K562 (cell line): ENCODE measurements around the gene UBR3. TPM values are rescaled to one million over a fixed set of nuclear protein-coding genes. Genes with fewer than 3 reads are reported as not detected.

Experiments used
- CHD7 ChIP-seq: fragments of 200-600 bp; sonication (generic); IDR thresholded peaks from one replicate; pipeline ENCODE4 v1.6.1; 2012; ENCODE audit warnings: mild to moderate bottlenecking, low read depth, low read length, inconsistent platforms
- CXXC5 ChIP-seq: fragments of 250-450 bp; sonication (Bioruptor Pico); IDR thresholded peaks from 2 replicates; pipeline ENCODE4 v1.8.0; 2022; ENCODE audit warnings: inconsistent platforms, mild to moderate bottlenecking, moderate library complexity
- FOXK2 ChIP-seq, 2 experiments: fragments of 450-650 bp; IDR thresholded peaks in 1 of 2; conservative IDR thresholded peaks in 1 of 2; 2 replicates each; pipeline ENCODE4 v1.6.1; 2016; ENCODE audit warnings: low read depth in 2 of 2, mild to moderate bottlenecking in 1 of 2
- GABPA ChIP-seq: fragments of 200-800 bp; sonication (Bioruptor generic); conservative IDR thresholded peaks from 2 replicates; pipeline ENCODE4 v1.6.1; 2016; ENCODE audit warnings: low read depth, missing genetic modification characterization, missing compliant biosample characterization
- HMBOX1 ChIP-seq: sonication (generic); IDR thresholded peaks from 2 replicates; pipeline ENCODE4 v1.6.1; 2016
- MCM3 ChIP-seq: fragments of 450-650 bp; IDR thresholded peaks from 2 replicates; pipeline ENCODE4 v1.6.1; 2016
- NCOA2 ChIP-seq, 2 experiments: fragments of 450-650 bp; IDR thresholded peaks; 2 replicates each; pipeline ENCODE4 v1.6.1; 2018; ENCODE audit warnings: mild to moderate bottlenecking in 2 of 2, moderate library complexity in 1 of 2; ENCODE audit not compliant: partially characterized antibody in 2 of 2
- TCF7 ChIP-seq: sonication (generic); IDR thresholded peaks from 2 replicates; pipeline ENCODE4 v1.6.1; 2016; ENCODE audit warnings: antibody characterized with exemption, borderline replicate concordance
- ZNF146 ChIP-seq: IDR thresholded peaks from one replicate; pipeline ENCODE4 v1.6.1; 2018; ENCODE audit warnings: missing compliant biosample characterization; ENCODE audit not compliant: unreplicated experiment
- ZNF431 ChIP-seq: sonication (generic); formaldehyde crosslinking; IDR thresholded peaks from 2 replicates; pipeline ENCODE4 v1.8.0; 2022; ENCODE audit warnings: mild to moderate bottlenecking, missing genetic modification reagents
- ZNF785 ChIP-seq: fragments of 250-450 bp; sonication (Bioruptor Pico); IDR thresholded peaks from 2 replicates; pipeline ENCODE4 v1.4.0; 2020; ENCODE audit warnings: mild to moderate bottlenecking
- polyA plus RNA-seq, 8 experiments: library from polyadenylated mRNA; depleted of rRNA in 4 of 8; stranded (reverse) in 5 of 8; unstranded in 3 of 8; fragments of >200 nt; fragmentation: Nextera tagmentation in 2 of 8; fragmentation: Illumina TruSeq in 1 of 8; extraction: Ambion mirVana in 2 of 8; extraction: Trizol in 1 of 8; gene quantifications; 2 replicates each; pipeline versions ENCODE4 v1.2.1 to v1.2.3, GENCODE V29; 2011 to 2014; ENCODE audit warnings: inconsistent platforms in 1 of 8, missing spikeins in 1 of 8
- total RNA-seq, 7 experiments: library from RNA; depleted of rRNA in 6 of 7; stranded (reverse); fragments of >200 nt in 6 of 7; fragmentation: Illumina TruSeq in 2 of 7; extraction: Trizol in 2 of 7; gene quantifications; 2 replicates each; pipeline versions ENCODE4 v1.2.1 to v1.2.3, GENCODE V29; 2011 to 2021; ENCODE audit warnings: low replicate concordance in 1 of 7
- TF ChIP-seq, protein P1 (sequence below): fragments of 450-650 bp; IDR thresholded peaks from 2 replicates; pipeline ENCODE4 v1.6.1; 2018; ENCODE audit warnings: mild to moderate bottlenecking, low read depth; ENCODE audit not compliant: partially characterized antibody

UBR3 gene
- total and polyA plus RNA-seq, 9 of the 15 experiments (the other 6 are each of a cell fraction or from before 2014, with no cell fraction given), result 14.4 to 63.5 (median 40.4) TPM

- TF ChIP-seq CHD7 (no peak), TCF7 (no peak), FOXK2 (conservative IDR thresholded peaks at IDR 0.05 in 1 of 2, IDR thresholded peaks at IDR 0.05 in 1 of 2; ENCODE audit: low read depth in 2 of 2) (peak in 1 of 2 experiments; percentile 14; a peak in 1 of 4 replicates), MCM3 (no peak), ZNF146 (CRISPR knock-in tag) (no peak), HMBOX1 (no peak), ZNF785 (CRISPR knock-in tag) (no peak), NCOA2 (IDR thresholded peaks at IDR 0.05; ENCODE audit: partially characterized antibody in 2 of 2) (no peak), GABPA (tag) (peak; percentile 48; the same call in 1 of the 2 replicates), ZNF431 (no peak), CXXC5 (CRISPR knock-in tag) (peak; percentile 76)
- TF ChIP-seq, protein P1, sequence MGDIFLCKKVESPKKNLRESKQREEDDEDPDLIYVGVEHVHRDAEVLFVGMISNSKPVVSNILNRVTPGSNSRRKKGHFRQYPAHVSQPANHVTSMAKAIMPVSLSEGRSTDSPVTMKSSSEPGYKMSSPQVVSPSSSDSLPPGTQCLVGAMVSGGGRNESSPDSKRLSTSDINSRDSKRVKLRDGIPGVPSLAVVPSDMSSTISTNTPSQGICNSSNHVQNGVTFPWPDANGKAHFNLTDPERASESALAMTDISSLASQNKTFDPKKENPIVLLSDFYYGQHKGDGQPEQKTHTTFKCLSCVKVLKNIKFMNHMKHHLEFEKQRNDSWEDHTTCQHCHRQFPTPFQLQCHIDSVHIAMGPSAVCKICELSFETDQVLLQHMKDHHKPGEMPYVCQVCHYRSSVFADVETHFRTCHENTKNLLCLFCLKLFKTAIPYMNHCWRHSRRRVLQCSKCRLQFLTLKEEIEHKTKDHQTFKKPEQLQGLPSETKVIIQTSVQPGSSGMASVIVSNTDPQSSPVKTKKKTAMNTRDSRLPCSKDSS, result no peak
Observed at GRCh38 chr2:170084820-170085491, 257.7 kb downstream of the UBR3 start (continued).
